Stimulated activated CD8-positive, alpha-beta memory T cell treated with anti-CD3 and anti-CD28 coated beads, Interleukin-12 subunit alpha, Interleukin-12 subunit beta, amount 100 ng/mL, for 4 hours (primary cell): ENCODE measurements around the gene ACTR8.

Source experiments
- DNase-seq: peaks from one replicate; pipeline ENCODE4 v3.0.0-alpha.2; 2020; ENCODE audit warnings: low read depth

Gene ACTR8

DNA sequence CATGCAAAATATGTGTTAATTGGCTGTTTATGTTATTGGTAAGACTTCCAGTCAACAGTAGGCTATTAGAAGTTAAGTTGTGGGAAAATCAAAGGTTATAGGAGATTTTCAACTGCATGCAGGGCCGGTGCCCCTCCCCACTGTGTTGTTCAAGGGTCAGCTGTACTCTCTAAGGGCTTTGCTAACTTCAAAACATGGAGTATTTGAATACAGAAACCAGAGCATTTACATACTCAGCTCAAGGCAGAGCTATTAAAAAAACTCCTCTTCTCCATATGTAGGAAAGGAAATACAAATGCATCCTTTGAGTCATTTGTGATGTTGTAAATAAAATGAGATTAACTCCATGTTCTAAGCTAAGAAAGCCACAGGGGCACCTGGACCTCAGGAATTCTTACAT lies 18.8 kb downstream of the ACTR8 start:
- no peak for DNase-seq

DNA sequence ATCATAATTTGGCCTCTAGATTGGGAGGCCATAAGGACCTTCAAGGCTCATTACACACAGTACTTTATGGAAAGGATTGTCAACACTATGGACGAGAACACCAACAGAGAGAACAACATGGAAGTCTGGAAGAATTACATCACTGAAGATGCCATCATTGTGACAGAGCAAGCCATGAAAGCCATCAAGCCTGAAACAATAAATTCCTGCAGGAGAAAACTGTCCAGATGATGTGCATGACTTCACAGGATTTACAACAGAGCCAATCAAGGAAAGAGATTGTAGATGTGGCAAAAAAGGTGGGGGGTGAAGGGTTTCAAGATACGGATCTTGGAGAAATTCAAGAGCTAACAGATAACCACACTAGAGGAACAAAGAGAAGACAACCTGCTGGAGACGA lies 19.7 kb downstream of the ACTR8 start:
- DNase-seq, result no peak

- no peak for DNase-seq
Observed at GRCh38 chr3:53860196-53860595, 21.8 kb downstream of the ACTR8 start.

DNA sequence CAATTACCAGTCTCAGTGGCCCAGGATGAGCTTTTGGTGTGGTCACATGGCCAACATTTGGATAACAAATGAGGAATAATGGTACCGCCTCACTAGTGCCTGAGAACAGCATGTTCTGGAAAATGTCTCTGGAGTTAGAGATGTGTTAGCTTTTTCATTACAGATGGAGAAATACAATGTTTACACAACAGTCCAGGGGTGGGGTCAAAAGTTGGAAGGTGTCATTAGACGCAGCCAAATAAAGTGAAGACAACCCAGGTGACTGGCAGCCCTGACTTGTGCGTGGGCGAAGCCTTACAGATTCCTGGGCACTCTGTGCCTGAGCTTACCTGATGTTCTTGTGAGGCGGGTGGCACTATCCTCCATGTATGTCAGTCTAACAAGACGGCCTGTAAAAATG lies 22.8 kb downstream of the ACTR8 start:
- no peak for DNase-seq

GRCh38 chr3:53858096-53858741 lies 23.7 kb downstream of the ACTR8 start:
- no peak for DNase-seq

GRCh38 chr3:53856964-53857363 lies 25.0 kb downstream of the ACTR8 start:
- DNase-seq, result no peak

DNA sequence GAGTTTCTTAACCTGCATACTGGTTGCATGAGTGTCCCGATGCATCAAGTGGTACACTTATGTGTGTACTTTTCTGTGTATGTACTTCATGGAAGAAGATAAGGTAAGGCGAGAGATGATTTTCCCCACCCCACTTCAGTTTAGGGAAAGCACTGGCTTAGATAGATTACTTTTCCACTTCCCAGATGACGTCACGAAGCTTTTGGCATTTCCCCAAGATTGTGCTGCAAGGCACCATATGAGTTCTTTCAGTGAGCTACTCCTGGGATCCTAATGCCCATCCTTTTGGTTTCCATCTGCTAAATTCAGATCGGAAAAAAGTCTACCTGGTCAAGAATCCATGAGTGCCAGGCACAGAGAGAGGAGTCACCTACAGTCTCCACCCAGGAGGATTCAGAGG lies 31.1 kb downstream of the ACTR8 start:
- DNase-seq, result no peak

- DNase-seq, result no peak
Observed at GRCh38 chr3:53849916-53850315, 32.0 kb downstream of the ACTR8 start.

GRCh38 chr3:53846851-53847155 lies 35.1 kb downstream of the ACTR8 start:
- DNase-seq, result no peak

DNA sequence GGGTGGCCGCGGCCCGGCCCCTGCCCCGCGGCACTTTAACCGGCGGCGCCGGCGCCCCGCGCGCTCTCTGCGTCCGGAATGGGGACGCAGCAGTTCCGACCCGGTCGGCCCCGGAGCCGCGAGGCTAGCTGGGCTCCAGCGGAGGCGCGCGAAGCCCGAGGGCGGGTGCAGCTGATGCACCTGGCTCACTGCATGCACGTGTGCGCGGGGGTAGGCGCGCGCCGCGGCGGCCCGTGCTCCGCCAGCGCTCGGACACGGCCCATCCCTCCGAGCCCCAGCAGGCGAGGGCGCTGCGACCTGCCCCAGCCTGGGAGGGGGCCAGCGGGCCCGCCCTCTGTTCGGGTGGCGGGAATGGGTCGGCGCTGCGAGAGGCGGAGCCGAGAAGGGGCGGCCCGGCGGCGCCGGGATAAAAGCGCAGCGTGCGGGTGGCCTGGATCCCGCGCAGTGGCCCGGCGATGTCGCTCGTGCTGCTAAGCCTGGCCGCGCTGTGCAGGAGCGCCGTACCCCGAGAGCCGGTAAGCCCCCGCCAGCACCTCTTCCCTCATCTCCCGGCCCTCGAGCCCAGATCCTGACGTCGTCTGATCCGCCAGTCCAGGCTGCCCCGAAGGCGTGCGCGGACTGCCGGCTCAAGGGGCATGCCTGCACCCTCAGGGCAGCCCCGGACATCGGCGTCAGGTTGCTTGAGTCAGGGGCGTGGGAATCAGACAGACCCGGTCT lies 35.7 kb downstream of the ACTR8 start, which contains the start of the genes CHDH and IL17RB:
TSS of gene CHDH (minus strand) at position 286 of the 717 bp plus-strand sequence. CDS start 22,411 bp downstream, outside the sequence.
TSS of gene IL17RB (plus strand) at position 435 of the 717 bp plus-strand sequence. CDS start at position 456, 21 bp downstream.
- no peak for DNase-seq

- no peak for DNase-seq
Observed at GRCh38 chr3:53845881-53846133, 36.1 kb downstream of the ACTR8 start.

GRCh38 chr3:53845103-53845880 lies 36.7 kb downstream of the ACTR8 start:
- no peak for DNase-seq

DNA sequence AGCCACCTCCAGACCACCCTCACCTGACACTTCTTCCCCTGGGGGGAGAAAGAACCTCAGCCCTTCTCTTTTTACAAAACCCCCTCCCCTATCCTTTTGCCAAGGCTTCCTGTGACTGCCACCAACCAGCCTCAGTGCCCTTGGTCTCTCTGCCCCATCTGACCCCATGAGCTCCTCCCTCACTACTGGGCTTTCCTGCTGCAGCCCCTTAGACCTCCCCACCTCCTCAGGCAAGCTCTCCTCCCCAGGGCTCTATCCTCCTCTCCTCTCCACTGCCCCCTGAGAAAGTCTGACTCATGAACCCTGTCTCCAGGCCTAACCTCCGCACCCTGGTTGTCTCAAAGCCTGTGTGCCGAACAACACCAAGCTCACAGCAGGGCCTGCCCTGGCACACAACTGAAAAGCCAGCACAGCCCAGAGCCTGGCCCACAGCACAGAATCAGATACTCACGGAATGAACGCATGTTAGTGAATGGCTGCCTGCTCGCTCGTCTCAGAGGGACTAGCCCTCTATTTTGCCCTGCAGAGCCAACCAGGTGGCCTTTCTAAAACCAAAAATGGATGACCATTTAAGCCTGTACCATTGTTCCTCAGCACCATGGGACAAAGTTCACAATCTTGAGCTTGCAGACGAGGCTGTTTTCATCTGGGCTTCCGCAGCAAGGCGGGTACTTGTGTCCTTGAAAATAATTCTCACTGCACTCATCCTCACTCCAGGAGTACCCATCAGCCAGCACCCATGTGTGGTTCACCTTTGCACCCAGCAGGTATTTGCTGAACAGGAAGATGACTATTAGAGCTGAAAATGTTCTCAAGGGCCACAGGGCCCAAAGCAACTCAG lies 37.5 kb downstream of the ACTR8 start:
- no peak for DNase-seq

- no peak for DNase-seq
Observed at GRCh38 chr3:53843195-53844177, 38.5 kb downstream of the ACTR8 start.

DNA sequence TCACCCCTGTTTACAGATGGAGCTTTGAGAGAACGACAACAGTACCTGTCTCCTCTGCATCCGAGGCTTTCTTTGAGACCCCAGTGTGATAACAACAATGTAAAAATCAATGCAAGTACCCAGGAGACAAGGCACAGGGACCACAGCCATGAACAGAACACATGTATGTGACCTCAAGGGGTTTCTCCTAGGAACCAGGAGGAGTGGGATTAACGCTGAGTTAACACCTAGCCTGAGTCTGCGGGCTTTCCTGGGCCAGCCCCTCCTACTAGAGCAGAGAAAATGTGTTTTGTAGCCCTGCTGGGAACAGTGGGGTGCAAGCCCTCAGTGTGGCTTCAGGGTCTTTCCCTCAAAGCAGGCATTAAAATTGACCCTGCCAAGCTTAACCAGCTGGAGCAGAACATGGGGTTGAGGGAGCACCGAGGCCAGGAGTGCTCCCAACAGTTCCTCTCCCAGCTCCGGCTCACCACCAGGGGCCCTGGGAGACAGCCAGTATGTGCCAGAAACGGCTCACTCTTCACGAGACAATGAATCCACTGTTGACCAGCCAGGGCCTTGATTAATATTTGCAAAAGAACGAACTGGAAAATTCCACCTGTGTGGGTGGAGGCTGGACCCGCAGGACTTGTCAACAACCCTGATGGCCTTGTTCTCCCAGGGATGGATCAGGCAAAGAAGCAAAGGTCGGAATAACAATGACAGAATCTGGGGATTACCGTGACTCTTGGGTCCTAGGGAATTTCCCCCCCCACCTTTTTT lies 39.3 kb downstream of the ACTR8 start:
- no peak for DNase-seq

DNA sequence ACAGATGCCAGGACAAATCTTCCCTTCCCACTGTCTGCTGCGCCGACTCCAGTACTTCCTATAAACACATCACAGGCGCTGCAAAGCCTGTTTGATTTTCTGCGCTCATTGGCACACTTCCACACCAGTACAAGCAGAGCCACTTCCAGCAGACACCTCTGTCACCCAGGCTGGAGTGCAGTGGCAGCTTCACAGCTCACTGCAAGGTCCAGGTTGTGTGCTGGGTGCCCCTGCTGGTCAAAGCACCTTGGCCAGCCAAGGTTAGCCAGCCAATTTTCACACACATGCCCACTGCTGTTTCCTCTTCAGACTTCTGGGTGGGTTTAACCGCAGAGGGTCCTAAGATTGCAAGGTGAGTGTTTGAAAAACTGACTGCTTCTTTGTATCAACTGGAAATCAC lies 40.7 kb downstream of the ACTR8 start:
- DNase-seq, result no peak

DNA sequence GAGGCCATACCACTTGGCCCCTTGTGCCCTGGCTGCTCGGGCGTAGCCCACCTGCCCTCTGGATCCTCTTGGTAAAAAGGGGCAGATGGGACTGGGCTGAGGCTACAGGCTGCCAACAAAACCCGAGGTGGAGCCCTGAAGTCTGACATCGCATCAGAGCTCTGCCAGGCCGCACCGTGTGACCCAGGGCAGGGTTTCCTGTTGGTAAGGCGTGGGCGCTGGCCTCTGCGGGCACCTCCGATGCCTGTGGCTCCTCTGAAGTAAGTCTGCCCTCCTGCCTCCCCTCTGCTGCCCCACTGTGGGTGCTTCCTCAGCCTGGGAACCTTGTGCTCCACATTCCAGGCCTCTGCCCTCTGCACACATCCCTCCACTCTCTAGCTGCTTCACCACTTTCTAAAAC lies 44.6 kb downstream of the ACTR8 start:
- no peak for DNase-seq

DNA sequence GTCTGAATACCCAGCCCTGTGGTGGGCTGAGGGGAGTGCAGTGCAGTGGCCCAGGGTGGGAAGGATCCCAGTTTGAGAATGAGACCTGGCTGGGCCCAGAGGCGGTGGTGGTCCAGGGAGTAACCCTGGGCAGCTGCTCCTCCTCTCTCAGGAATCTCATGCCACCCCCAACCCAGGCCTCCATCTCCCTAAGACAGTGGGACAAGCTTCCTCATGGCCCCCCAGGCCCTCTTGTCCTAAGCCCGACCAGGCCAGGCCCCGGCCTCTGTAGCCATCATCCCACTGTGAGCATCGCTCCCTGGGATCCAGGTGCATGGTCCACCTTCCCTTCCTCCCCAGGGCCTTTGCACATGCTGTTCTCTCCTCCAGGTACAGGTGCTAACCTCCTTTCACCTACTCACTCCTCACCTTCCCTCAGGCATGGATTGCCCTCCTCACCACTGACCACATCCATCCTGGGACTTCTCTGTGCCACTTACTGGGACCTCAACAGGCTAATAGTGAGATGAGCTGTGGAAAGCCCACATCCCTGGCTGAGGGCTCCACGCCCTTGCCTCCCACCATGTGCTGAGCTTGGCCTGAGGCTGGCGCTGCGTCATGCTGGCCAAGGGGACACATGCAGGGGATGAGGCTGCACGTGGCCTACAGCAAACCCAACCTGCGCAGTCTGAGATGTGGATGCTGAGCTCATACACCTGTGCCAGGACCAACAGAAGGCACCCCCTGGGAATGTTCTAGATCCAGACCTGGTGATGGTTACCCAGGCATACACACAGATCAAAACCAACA lies 45.7 kb downstream of the ACTR8 start:
- DNase-seq, result no peak

GRCh38 chr3:53835257-53835656 lies 46.7 kb downstream of the ACTR8 start:
- DNase-seq, result no peak
